ENCODE measurements around the gene TTC19.

Gene TTC19

GRCh38 chr17:16007439-16007838 lies 7.8 kb downstream of the TTC19 start:
- TF ChIP-seq CTCF (IDR thresholded peaks at IDR 0.05) (no peak), ZFX (IDR thresholded peaks at IDR 0.05; ENCODE audit: borderline replicate concordance) (no peak)
- H3K27ac ChIP-seq = no peak overlapping the region

GRCh38 chr17:16013943-16014407 lies 14.4 kb downstream of the TTC19 start:
- no peak overlapping the region for H3K27ac ChIP-seq
- no peak for TF ChIP-seq ZFX (IDR thresholded peaks at IDR 0.05; ENCODE audit: borderline replicate concordance)
- peak; percentile 58 for TF ChIP-seq CTCF (IDR thresholded peaks at IDR 0.05)

GRCh38 chr17:16019347-16019746 lies 19.7 kb downstream of the TTC19 start:
- TF ChIP-seq CTCF (IDR thresholded peaks at IDR 0.05) = no peak
- no peak for TF ChIP-seq ZFX (IDR thresholded peaks at IDR 0.05; ENCODE audit: borderline replicate concordance)
- no peak overlapping the region for H3K27ac ChIP-seq

GRCh38 chr17:16023881-16024280 lies 24.3 kb downstream of the TTC19 start:
- TF ChIP-seq ZFX (IDR thresholded peaks at IDR 0.05; ENCODE audit: borderline replicate concordance) (no peak), CTCF (IDR thresholded peaks at IDR 0.05) (no peak)

GRCh38 chr17:16025202-16025601 lies 25.6 kb downstream of the TTC19 start:
- no peak overlapping the region for H3K27ac ChIP-seq
- TF ChIP-seq ZFX (IDR thresholded peaks at IDR 0.05; ENCODE audit: borderline replicate concordance) (no peak), CTCF (IDR thresholded peaks at IDR 0.05) (no peak)

More at GRCh38 chr17:16023881-16024280, 24.3 kb downstream of the TTC19 start:
- no peak overlapping the region for H3K27ac ChIP-seq

GRCh38 chr17:16026895-16027294 lies 27.3 kb downstream of the TTC19 start:
- no peak for TF ChIP-seq CTCF (IDR thresholded peaks at IDR 0.05)
- TF ChIP-seq ZFX (IDR thresholded peaks at IDR 0.05; ENCODE audit: borderline replicate concordance) = no peak
- H3K27ac ChIP-seq = no peak overlapping the region

GRCh38 chr17:16027708-16028584 lies 28.3 kb downstream of the TTC19 start:
- peak overlapping the region; percentile 40 for H3K27ac ChIP-seq
- no peak for TF ChIP-seq CTCF (IDR thresholded peaks at IDR 0.05)
- TF ChIP-seq ZFX (IDR thresholded peaks at IDR 0.05; ENCODE audit: borderline replicate concordance) = no peak
